GM20000 (cell line): Measurements from ENCODE around the gene PLEKHD1.
"Not testable (repeated sequence)": the region's sequence is repeated elsewhere in the genome, so short reads cannot be mapped to it uniquely, and the experiment has no call there.

Source experiments
- DNase-seq: peaks from one replicate; pipeline ENCODE4 v3.0.0; 2012; ENCODE audit warnings: low spot score
- CTCF ChIP-seq: IDR thresholded peaks from 2 replicates; pipeline ENCODE4 v1.5.1; 2012; ENCODE audit warnings: mild to moderate bottlenecking, control low read depth; ENCODE audit errors: extremely low read depth, missing control alignments

The PLEKHD1 gene

GRCh38 chr14:69473260-69473659 lies 11.3 kb upstream of the PLEKHD1 start:
- DNase-seq: no peak
- TF ChIP-seq CTCF: no peak

DNA sequence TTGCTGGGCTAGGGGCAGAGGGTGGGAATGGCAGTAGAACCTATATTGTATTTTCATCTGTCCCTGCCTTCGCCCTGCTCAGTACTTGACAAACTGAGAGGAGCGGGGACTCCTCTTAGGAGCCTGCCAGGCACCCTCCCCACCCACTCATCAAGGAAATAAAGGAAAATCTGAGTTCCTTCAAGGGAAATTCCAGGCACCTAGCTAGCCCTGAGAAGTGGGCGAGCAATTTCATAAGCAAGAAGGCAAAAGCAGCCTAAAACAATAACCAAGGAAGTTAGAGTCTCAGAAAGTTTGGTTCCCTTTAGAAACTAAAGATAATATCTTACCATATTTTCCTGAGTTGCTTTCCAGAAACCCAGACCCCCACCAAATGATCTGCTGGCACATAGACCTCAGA lies 10.6 kb upstream of the PLEKHD1 start:
- TF ChIP-seq CTCF: no peak
- no peak for DNase-seq

- DNase-seq: peak; percentile 49
- TF ChIP-seq CTCF: peak; percentile 38
Observed at GRCh38 chr14:69475194-69475818, 9.2 kb upstream of the PLEKHD1 start.

DNA sequence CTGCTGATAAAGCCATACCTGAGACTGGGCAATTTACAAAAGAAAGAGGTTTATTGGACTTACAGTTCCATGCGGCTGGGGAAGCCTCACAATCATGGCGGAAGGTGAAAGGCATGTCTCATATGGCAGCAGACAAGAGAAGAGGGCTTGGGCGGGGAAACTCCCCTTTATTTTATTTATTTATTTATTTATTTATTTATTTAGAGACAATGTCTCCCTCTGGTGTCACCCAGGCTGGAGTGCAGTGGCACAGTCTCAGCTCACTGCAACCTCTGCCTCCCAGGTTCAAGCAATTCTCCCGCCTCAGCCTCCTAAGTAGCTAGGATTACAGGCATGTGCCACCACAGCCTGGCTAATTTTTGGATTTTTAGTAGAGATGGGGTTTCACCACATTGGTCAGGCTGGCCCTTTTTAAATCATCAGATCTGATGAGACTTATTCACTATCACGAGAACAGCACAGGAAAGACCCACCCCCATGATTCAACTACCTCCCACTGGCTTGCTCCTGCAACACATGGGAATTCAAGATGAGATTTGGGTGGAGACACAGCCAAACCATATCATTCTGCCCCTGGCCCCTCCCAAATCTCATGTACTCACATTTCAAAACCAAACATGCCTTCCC lies 7.6 kb upstream of the PLEKHD1 start:
- DNase-seq: not testable (repeated sequence)

- not testable (repeated sequence) for DNase-seq
Observed at GRCh38 chr14:69478055-69478454, 6.5 kb upstream of the PLEKHD1 start.

- TF ChIP-seq CTCF: no peak
- no peak for DNase-seq
Observed at GRCh38 chr14:69479696-69480095, 4.8 kb upstream of the PLEKHD1 start.

DNA sequence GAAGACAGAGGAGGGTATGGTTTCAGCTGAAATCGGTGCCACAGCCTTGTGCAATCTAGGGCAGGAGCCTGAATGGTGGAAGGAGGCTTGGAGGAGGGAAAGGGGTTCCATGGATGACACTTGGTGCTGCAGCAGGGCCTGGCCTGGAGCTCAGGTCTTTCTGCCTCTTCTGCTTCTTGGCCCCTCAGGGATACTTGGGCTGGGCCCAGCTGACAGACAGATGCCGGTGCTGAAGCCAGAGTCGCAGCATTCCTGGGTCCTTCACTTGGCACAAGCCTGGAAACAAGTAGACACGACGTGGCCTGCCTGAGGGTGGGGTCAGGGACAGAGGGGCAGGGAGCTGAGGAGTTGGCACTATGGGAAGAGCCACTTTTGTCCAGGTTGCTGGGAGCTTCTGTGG lies 4.4 kb upstream of the PLEKHD1 start:
- no peak for TF ChIP-seq CTCF
- no peak for DNase-seq

DNA sequence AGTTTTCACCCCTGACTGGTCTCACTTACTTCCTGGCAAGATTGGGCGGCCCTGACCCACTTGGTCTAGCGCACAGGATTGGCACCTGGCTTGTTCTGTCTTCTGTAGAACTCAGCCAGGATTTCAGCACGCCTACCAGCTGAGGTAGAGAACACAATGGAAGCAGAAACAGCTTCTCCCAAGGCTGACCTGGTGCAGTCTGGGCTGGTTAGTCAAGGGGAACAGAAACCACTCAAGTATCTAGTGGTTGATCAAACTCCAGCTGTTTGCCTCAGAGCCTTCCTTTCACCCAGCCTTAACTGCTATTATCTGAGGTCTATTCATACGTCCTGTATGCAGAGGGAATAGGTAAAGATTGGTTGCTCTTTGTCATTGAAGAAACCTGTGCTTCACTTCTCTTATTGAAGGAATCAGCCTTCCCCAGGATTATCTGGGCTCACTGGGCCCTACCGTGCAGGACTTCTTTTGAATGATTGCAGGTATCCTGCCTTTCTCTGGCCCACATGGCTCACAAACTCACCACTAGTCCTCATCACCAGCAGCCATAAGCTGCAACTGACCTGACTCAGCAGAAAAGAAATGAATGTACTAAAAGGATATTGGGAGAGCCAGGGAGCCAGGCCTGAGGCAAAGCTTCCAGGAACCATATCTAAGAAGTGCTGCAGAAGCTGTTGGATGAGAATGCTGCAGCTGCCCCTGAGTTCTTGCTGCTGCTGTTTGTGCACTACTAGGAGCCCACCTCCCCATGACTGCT lies 2.5 kb upstream of the PLEKHD1 start:
- no peak for TF ChIP-seq CTCF
- DNase-seq: peak; percentile 85
